HepG2 (cell line): Measurements from ENCODE around the gene UFL1. TPM values are rescaled to one million over a fixed set of nuclear protein-coding genes. Genes with fewer than 3 reads are reported as not detected.
A peak's percentile ranks its signal among the peaks of the same experiment; 100 is the strongest.

Experiments used
- ATF2 ChIP-seq: sonication (generic); formaldehyde crosslinking; IDR thresholded peaks from 2 replicates; pipeline ENCODE4 v1.4.0; 2020; ENCODE audit warnings: missing genetic modification reagents
- BRCA1 ChIP-seq: sonication (generic); formaldehyde crosslinking; IDR thresholded peaks from 2 replicates; pipeline ENCODE4 v1.4.0; 2020; ENCODE audit warnings: missing genetic modification reagents
- EHMT2 ChIP-seq: fragments of 200-600 bp; sonication (generic); IDR thresholded peaks from 2 replicates; pipeline ENCODE4 v1.7.0; 2017; ENCODE audit warnings: antibody characterized with exemption, low read depth, low read length, borderline replicate concordance
- HNRNPLL ChIP-seq: fragments of 200-400 bp; formaldehyde crosslinking; IDR thresholded peaks from 2 replicates; pipeline ENCODE4 v1.6.1; 2017; ENCODE audit warnings: mild to moderate bottlenecking, low read depth, low read length; ENCODE audit not compliant: poor library complexity, severe bottlenecking
- KDM2A ChIP-seq: sonication (generic); formaldehyde crosslinking; IDR thresholded peaks from 2 replicates; pipeline ENCODE4 v1.4.0; 2020; ENCODE audit warnings: low read depth, missing genetic modification reagents, borderline replicate concordance
- RBM39 ChIP-seq: fragments of 200-400 bp; formaldehyde crosslinking; IDR thresholded peaks from one replicate; pipeline ENCODE4 v1.6.1; 2018; ENCODE audit warnings: antibody characterized with exemption, mild to moderate bottlenecking, low read depth, low read length; ENCODE audit not compliant: poor library complexity, severe bottlenecking
- THAP7 ChIP-seq: sonication (generic); formaldehyde crosslinking; IDR thresholded peaks from 2 replicates; pipeline ENCODE4 v1.8.1; 2023; ENCODE audit warnings: mild to moderate bottlenecking, missing genetic modification reagents
- XRCC5 ChIP-seq: fragments of 200-400 bp; formaldehyde crosslinking; optimal IDR thresholded peaks from 2 replicates; pipeline ENCODE3; 2017; ENCODE audit warnings: mild to moderate bottlenecking, low read length
- ZBTB26 ChIP-seq: IDR thresholded peaks from 2 replicates; pipeline ENCODE4 v1.6.1; 2016; ENCODE audit warnings: missing compliant biosample characterization, missing genetic modification reagents, borderline replicate concordance
- ZBTB42 ChIP-seq: sonication (generic); formaldehyde crosslinking; IDR thresholded peaks from 2 replicates; pipeline ENCODE4 v1.5.0; 2020; ENCODE audit warnings: mild to moderate bottlenecking, missing genetic modification reagents
- ZBTB43 ChIP-seq: sonication (generic); formaldehyde crosslinking; conservative IDR thresholded peaks from 2 replicates; pipeline ENCODE4 v1.4.0; 2020; ENCODE audit warnings: missing genetic modification reagents
- ZNF121 ChIP-seq: sonication (generic); formaldehyde crosslinking; IDR thresholded peaks from 2 replicates; pipeline ENCODE4 v1.5.0; 2020; ENCODE audit warnings: mild to moderate bottlenecking, missing genetic modification reagents
- ZNF205 ChIP-seq: IDR thresholded peaks from 2 replicates; pipeline ENCODE4 v1.6.1; 2018; ENCODE audit warnings: missing biosample characterization, missing genetic modification reagents
- ZNF292 ChIP-seq: sonication (generic); formaldehyde crosslinking; IDR thresholded peaks from 2 replicates; pipeline ENCODE4 v1.8.1; 2022; ENCODE audit warnings: mild to moderate bottlenecking, low read depth, missing genetic modification reagents, borderline replicate concordance
- ZNF350 ChIP-seq: sonication (generic); formaldehyde crosslinking; IDR thresholded peaks from 2 replicates; pipeline ENCODE4 v1.4.0; 2020; ENCODE audit warnings: mild to moderate bottlenecking, low read depth, missing genetic modification reagents, borderline replicate concordance
- ZNF501 ChIP-seq: sonication (generic); formaldehyde crosslinking; IDR thresholded peaks from 2 replicates; pipeline ENCODE4 v1.5.1; 2020; ENCODE audit warnings: mild to moderate bottlenecking, moderate library complexity, missing genetic modification reagents
- ZNF549 ChIP-seq: sonication (generic); formaldehyde crosslinking; IDR thresholded peaks from 2 replicates; pipeline ENCODE4 v1.5.0; 2020; ENCODE audit warnings: missing genetic modification reagents
- ZNF687 ChIP-seq: sonication (generic); formaldehyde crosslinking; IDR thresholded peaks from 2 replicates; pipeline ENCODE4 v1.5.1; 2020; ENCODE audit warnings: mild to moderate bottlenecking, missing genetic modification reagents, moderate library complexity
- ZNF724P ChIP-seq: sonication (generic); formaldehyde crosslinking; IDR thresholded peaks from 2 replicates; pipeline ENCODE4 v1.8.0; 2022; ENCODE audit warnings: missing genetic modification reagents, borderline replicate concordance
- polyA plus RNA-seq, 8 experiments: library from polyadenylated mRNA; depleted of rRNA in 3 of 8; stranded (reverse) in 7 of 8; unstranded in 1 of 8; fragments of >200 nt; fragmentation: Illumina TruSeq in 4 of 8; extraction: Trizol in 4 of 8; gene quantifications; 2 replicates each; pipeline versions ENCODE4 v1.2.1 to v1.2.3, GENCODE V29; 2011 to 2016; ENCODE audit warnings: low read depth in 4 of 8, missing spikeins in 1 of 8, mixed read lengths in 1 of 8; ENCODE audit not compliant: insufficient read depth in 1 of 8
- total RNA-seq, 5 experiments: library from RNA; depleted of rRNA; stranded (reverse); fragments of >200 nt; fragmentation: Illumina TruSeq; extraction: Trizol; gene quantifications; 2 replicates each; pipeline ENCODE4 v1.2.3, GENCODE V29; 2016; ENCODE audit warnings: low read depth in 1 of 5

The UFL1 gene
- total and polyA plus RNA-seq, 2 of the 13 experiments (the other 11 are each of a cell fraction or from before 2014, with no cell fraction given) = 8.8 to 24.7 TPM

- TF ChIP-seq XRCC5 (peak; percentile 36), EHMT2 (no peak), ZNF501 (CRISPR knock-in tag) (peak; percentile 94), ZNF121 (CRISPR knock-in tag) (peak; percentile 63; the same call in 1 of the 2 replicates), ZBTB43 (0 out of 2 replicates have a peak, but pooled peaks have one; percentile 15), ATF2 (no peak), KDM2A (peak; percentile 95), HNRNPLL (peak; percentile 99), RBM39 (peak; percentile 71), ZNF724P (CRISPR knock-in tag) (peak; percentile 90; the same call in 1 of the 2 replicates), ZNF205 (CRISPR knock-in tag) (0 out of 2 replicates have a peak, but pooled peaks have one; percentile 20), BRCA1 (CRISPR knock-in tag) (0 out of 2 replicates have a peak, but pooled peaks have one; percentile 36), ZNF687 (CRISPR knock-in tag) (peak; percentile 90), ZBTB42 (CRISPR knock-in tag) (peak; percentile 82; the same call in 1 of the 2 replicates), ZNF549 (CRISPR knock-in tag) (no peak), ZBTB26 (CRISPR knock-in tag) (peak; percentile 75; the same call in 1 of the 2 replicates), THAP7 (CRISPR knock-in tag) (no peak), ZNF350 (CRISPR knock-in tag) (peak; percentile 83; the same call in 1 of the 2 replicates), ZNF292 (peak; percentile 96)
These were observed at the start of gene UFL1 (continued) for GRCh38 chr6:96521644-96522464.
